HG03571 (cell line): Measurements from ENCODE around the gene LBHD2.
A peak's percentile ranks its signal among the peaks of the same experiment; 100 is the strongest.
"Not testable (repeated sequence)": the region's sequence is repeated elsewhere in the genome, so short reads cannot be mapped to it uniquely, and the experiment has no call there.

ENCODE experiments used
- ATAC-seq: cut with Tn5 transposase; IDR thresholded peaks from one replicate; pipeline ENCODE4 v1.9.1; 2021; ENCODE audit not compliant: unreplicated experiment

The LBHD2 gene

GRCh38 chr14:103103461-103104388 lies 19.7 kb downstream of the LBHD2 start:
- ATAC-seq: no peak

GRCh38 chr14:103104389-103104653 lies 20.3 kb downstream of the LBHD2 start:
- no peak for ATAC-seq

GRCh38 chr14:103104654-103105452 lies 20.8 kb downstream of the LBHD2 start:
- no peak for ATAC-seq

GRCh38 chr14:103105580-103106150 lies 21.7 kb downstream of the LBHD2 start:
- ATAC-seq: no peak

- no peak for ATAC-seq
These were observed 23.4 kb downstream of the LBHD2 start for GRCh38 chr14:103107455-103107854.

- no peak for ATAC-seq
These were observed 24.1 kb downstream of the LBHD2 start for GRCh38 chr14:103107941-103108748.

GRCh38 chr14:103108749-103109207 lies 24.8 kb downstream of the LBHD2 start:
- peak; percentile 33 for ATAC-seq

GRCh38 chr14:103109535-103110441 lies 25.8 kb downstream of the LBHD2 start:
- ATAC-seq: no peak

- no peak for ATAC-seq
These were observed 26.7 kb downstream of the LBHD2 start for GRCh38 chr14:103110681-103111231.

GRCh38 chr14:103111232-103111868 lies 27.3 kb downstream of the LBHD2 start:
- ATAC-seq: no peak

- ATAC-seq: no peak
These were observed 28.6 kb downstream of the LBHD2 start for GRCh38 chr14:103112400-103113243.

- ATAC-seq: no peak
These were observed 29.3 kb downstream of the LBHD2 start for GRCh38 chr14:103113303-103113702.

GRCh38 chr14:103113774-103114173 lies 29.8 kb downstream of the LBHD2 start:
- no peak for ATAC-seq

GRCh38 chr14:103115086-103115679 lies 31.2 kb downstream of the LBHD2 start:
- ATAC-seq: not testable (repeated sequence)

- ATAC-seq: no peak
These were observed 32.0 kb downstream of the LBHD2 start for GRCh38 chr14:103115845-103116572.

- ATAC-seq: no peak
These were observed 32.6 kb downstream of the LBHD2 start for GRCh38 chr14:103116636-103117035.

- ATAC-seq: not testable (repeated sequence)
These were observed 33.5 kb downstream of the LBHD2 start for GRCh38 chr14:103117499-103117898.
